Lower leg skin (tissue), 4 donors: Measurements from ENCODE around the gene TMEM117. TPM values are rescaled to one million over a fixed set of nuclear protein-coding genes. Genes with fewer than 3 reads are reported as not detected.

ENCODE experiments used
- DNase-seq, 2 donors: peaks; one replicate each; pipeline ENCODE4 v3.0.0-alpha.2; 2019; ENCODE audit warnings: low spot score in 2 of 2
- H3K4me3 ChIP-seq: fragments of 200-600 bp; sonication (generic); 2 replicates; pipeline ENCODE4 v1.5.1; 2017; ENCODE audit warnings: mild to moderate bottlenecking, low read depth; ENCODE audit not compliant: poor library complexity, severe bottlenecking
- POLR2A ChIP-seq, 2 donors: fragments of 450-650 bp; IDR thresholded peaks; one replicate each; pipeline ENCODE4 v1.6.1; 2016 to 2017; ENCODE audit warnings: antibody characterized with exemption in 2 of 2, mild to moderate bottlenecking in 1 of 2, moderate library complexity in 1 of 2
- WGBS, 2 donors: methylation state at CpG; one replicate each; pipeline ENCODE4 v1.1.5; 2018; 5-methylcytosine and 5-hydroxymethylcytosine counted together
- intact Hi-C: fragments of 100-400 bp; cut with DNase I; formaldehyde crosslinking; loops from one replicate; pipeline ENCODE4 v1.15.0; 2023; ENCODE audit warnings: low total_unique reads
- total RNA-seq, 4 donors: library from RNA; depleted of rRNA; stranded (reverse); fragments of >200 nt; gene quantifications; one replicate each; pipeline ENCODE4 v1.1.0, GENCODE V29; 2016
- TF ChIP-seq, protein P1 (sequence below), 3 donors: fragments of 450-650 bp; IDR thresholded peaks; one replicate each; pipeline ENCODE4 v1.5.1; 2016; ENCODE audit warnings: antibody characterized with exemption in 3 of 3, mild to moderate bottlenecking in 3 of 3, moderate library complexity in 2 of 3

The TMEM117 gene
- total RNA-seq, 4 donors from 2014 or later: 19.9 to 27.8 (median 24.3) TPM

DNA sequence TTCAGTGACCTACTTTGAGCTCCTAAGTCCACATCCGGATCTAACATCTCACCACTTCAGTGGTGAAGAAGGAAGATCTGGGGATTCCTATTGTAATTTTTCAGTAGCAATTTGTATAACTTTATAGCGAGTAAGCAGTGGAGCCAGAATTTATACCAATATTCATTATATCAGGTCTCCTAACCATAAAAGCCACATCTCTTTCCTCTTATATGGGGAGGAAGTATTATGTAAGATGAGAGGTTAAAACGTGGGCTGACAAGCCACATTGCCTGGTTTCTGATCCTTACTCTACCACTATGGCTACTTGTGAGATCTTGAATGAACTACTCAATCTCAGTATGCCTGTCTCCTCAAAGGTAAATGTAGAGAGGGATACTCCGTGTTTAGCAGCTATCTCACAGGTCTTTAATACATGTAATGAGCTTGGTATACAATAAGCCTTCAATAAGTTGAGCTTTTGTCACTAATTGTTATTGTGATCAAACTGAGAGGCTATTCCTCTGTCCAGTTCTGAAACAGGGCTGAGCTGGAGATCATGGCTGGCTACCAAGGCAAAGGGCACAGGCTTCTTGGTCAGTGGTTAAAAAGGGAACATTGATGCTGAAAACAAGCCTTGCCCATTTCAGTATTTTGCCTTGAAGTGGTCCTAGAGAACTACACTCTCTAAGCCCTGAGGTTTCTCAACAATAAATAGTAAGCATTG is 3.3 kb upstream of the TMEM117 start:
- no peak for DNase-seq
- WGBS, 2 donors: 77 to 79% methylated on average over 4 of the region's 4 CpGs
- H3K4me3 ChIP-seq: no peak overlapping the region
- TF ChIP-seq, protein P1, sequence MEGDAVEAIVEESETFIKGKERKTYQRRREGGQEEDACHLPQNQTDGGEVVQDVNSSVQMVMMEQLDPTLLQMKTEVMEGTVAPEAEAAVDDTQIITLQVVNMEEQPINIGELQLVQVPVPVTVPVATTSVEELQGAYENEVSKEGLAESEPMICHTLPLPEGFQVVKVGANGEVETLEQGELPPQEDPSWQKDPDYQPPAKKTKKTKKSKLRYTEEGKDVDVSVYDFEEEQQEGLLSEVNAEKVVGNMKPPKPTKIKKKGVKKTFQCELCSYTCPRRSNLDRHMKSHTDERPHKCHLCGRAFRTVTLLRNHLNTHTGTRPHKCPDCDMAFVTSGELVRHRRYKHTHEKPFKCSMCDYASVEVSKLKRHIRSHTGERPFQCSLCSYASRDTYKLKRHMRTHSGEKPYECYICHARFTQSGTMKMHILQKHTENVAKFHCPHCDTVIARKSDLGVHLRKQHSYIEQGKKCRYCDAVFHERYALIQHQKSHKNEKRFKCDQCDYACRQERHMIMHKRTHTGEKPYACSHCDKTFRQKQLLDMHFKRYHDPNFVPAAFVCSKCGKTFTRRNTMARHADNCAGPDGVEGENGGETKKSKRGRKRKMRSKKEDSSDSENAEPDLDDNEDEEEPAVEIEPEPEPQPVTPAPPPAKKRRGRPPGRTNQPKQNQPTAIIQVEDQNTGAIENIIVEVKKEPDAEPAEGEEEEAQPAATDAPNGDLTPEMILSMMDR (IDR thresholded peaks at IDR 0.05): no peak
- no peak for TF ChIP-seq POLR2A (IDR thresholded peaks at IDR 0.05)
- intact Hi-C loops: no loop called here

- DNase-seq: no peak
- TF ChIP-seq POLR2A (IDR thresholded peaks at IDR 0.05): no peak
- TF ChIP-seq, protein P1 (IDR thresholded peaks at IDR 0.05): no peak
- H3K4me3 ChIP-seq: peak overlapping the region; percentile 57
- intact Hi-C loops: no loop called here
- WGBS, 2 donors: 35 to 45% methylated on average over 6 of the region's 6 CpGs
These were observed 621 bp upstream of the TMEM117 start for GRCh38 chr12:43835264-43835655.

- WGBS, 2 donors: 0 to 1% methylated on average over 8 of the region's 8 CpGs
- no peak for DNase-seq
- TF ChIP-seq POLR2A (IDR thresholded peaks at IDR 0.05): no peak
- TF ChIP-seq, protein P1 (IDR thresholded peaks at IDR 0.05): no peak
- H3K4me3 ChIP-seq: peak overlapping the region; percentile 57
- intact Hi-C loops: no loop called here
These were observed 651 bp downstream of the TMEM117 start for GRCh38 chr12:43836475-43836989.

- no peak for DNase-seq
- intact Hi-C loops: no loop called here
- no peak overlapping the region for H3K4me3 ChIP-seq
- TF ChIP-seq, protein P1 (IDR thresholded peaks at IDR 0.05): no peak
- TF ChIP-seq POLR2A (IDR thresholded peaks at IDR 0.05): no peak
- 87 to 96% methylated on average over 4 of the region's 4 CpGs for WGBS, 2 donors
These were observed 4.5 kb downstream of the TMEM117 start for GRCh38 chr12:43840338-43840737.

DNA sequence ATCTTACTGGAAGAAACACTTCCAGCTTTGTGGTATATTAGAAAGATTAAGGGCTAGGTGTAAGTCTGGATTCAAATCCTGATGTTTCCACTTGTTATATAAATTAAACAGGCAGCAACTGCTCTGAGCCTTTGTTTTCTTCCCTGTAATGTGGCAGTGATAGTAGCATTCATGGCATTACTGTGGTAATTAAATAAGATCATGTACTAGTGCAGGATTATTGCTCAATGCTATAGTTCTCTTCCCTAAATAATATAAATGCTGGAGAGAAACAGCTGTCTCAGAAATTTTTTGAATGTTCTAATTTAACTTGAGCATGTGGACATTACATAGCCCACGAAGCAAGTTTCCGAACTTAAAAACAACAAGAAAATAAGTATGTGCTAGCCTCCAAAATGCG is 5.4 kb downstream of the TMEM117 start:
- H3K4me3 ChIP-seq: no peak overlapping the region
- 78 to 94% methylated on average over 3 of the region's 3 CpGs for WGBS, 2 donors
- DNase-seq: no peak
- intact Hi-C loops: no loop called here
- TF ChIP-seq, protein P1 (IDR thresholded peaks at IDR 0.05): no peak
- no peak for TF ChIP-seq POLR2A (IDR thresholded peaks at IDR 0.05)
